HG03066 (cell line): ENCODE data around the gene TFR2.

Source experiments
- ATAC-seq: cut with Tn5 transposase; IDR thresholded peaks from one replicate; pipeline ENCODE4 v1.9.1; 2021; ENCODE audit warnings: low read depth; ENCODE audit not compliant: unreplicated experiment

TFR2 gene

DNA sequence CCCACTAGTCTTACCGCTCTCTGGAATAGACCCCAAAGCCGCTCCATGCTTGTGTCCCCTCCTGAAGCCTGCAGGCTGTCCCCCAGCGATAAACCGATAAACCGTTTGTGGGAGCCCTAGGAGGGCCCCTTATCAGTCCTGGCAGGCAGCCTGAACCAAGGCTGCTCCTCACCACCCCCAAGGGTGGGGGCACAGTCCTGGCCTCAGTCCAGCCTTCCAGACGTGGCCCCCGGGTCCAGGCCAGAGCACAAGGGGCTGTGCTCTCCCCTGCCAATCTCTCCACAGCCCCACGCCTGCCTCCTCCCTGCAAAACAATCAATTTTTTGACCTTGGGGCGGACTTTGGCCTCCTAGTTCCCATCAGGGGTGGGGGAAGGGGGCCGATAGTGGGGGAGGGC, at the start of gene TFR2:
Gene TFR2 (minus strand): TSS at position 90 of the 397 bp plus-strand sequence. CDS start 43 bp downstream, at position 47.
- ATAC-seq = no peak

DNA sequence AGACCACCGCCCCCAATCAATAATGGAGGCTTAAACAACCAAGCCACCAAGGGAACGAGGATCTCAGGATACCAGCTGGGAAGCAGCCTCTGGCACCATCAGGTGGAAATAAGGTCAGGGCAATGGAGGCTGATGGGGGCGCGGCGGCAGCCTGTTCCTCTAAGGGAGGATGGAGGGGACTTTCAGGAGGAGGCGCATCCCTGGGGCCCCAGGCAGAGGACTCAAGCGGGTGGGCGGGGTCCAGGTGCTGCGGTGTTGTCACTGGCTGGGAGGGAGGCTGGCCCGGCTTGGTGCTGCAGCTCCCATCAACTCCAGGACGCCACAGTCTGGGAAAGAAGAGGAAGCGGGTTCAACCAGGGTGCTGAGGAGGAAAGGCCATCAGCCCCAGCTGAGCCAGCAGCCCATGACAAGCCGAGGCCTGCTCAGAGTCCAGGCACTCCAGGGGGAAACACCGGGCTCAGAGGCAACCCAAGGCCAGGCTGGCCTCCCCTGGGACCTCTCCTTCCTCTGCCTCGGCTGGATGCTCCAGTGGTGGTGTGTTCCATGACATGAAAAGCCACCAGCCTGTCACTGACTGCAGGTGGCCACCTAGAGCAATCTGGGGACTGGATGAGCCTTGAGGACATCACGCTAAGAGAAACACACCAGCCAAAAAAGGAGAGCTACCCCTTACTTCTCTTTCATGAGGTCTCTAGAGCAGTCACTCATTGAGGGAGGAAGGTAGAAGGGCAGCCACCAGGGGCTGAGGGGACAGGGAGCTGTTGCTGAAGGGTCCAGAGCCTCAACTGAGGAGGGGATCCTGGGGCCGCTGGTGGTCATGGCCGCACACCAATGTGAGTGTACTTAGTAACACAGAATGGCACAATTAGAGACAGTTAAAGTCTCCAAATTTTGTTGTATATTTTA, 48.1 kb upstream of the TFR2 start:
- ATAC-seq = no peak

- no peak for ATAC-seq
Measured at GRCh38 chr7:100688326-100688860, 47.0 kb upstream of the TFR2 start.

DNA sequence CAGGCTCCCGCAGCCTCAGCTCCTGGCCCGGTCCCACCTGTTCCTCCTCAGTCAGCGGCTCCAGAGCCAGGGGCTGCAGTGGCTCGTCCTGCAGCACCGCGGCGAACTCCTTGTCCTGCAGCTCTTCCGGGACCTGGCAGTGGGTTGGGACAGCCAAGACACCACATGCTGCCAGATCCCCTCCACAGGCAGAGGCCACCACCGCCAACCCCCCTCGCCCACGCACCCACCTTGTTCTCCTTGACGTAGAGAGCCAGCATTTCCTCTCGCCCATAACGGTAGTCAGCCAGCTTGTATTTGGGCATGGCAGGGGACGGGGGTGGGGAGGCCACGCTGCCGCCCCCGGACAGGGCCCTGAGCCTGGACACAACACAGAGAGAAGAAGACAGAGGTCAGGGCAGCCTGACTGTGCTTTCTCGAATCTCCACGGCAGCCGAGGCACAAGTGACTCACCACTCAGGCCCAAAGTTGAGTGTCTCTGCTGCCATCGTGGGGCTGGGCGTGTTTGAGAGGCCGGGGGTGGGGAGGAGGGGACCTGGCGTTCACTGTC, 46.5 kb upstream of the TFR2 start:
- no peak for ATAC-seq

GRCh38 chr7:100687261-100687660, 45.9 kb upstream of the TFR2 start:
- ATAC-seq = no peak

DNA sequence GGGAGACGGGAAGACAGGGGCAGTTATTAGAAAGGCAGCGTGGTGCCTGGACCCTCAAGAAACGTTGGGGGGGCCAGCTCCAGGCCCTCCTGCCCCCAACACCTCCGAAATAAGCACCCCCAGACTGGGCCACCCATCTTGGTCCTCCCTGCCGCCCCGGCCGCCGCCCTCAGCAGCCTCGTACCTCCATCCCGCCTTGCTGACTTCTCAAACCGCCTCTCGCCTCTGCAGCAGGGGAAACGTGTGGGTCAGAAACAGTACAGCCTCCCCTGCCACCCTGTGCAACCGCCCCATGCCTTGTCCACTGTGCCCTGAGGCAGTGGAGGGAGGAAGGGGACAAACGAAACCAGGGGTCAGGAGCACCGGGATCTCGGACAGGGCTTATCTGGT, 45.5 kb upstream of the TFR2 start:
- ATAC-seq = no peak

DNA sequence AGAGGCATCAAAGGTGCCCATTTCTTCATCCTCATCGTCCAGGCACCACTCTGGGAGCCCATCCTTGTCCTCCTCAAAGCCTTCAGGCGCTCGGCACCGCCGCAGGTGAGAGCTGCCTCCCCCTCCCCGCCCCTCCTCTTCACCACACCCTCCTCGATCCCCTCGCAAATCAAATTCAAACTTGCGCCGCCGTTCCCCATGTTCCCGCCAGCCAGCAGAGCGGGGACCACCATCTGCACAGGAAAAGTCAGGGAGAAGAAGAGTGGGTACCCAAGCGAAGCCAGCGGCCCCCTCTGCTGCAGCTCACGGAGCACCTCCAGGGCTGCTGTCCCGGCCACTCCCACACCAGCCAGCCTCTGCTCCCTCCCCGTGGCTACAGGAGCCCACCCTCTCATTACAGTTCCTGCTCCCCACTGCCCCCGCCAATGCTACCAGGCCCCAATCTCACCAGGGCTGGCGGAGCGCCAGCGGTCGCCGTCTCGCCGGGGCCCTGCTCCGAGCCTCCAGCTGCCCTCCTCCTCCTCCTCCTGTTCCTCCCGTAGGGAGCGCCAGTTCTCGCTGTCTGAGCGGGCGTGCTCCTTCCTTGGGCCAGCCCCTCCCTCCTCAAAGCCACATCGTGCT, 45.0 kb upstream of the TFR2 start:
- ATAC-seq = no peak

- no peak for ATAC-seq
Measured at GRCh38 chr7:100685631-100686145, 44.3 kb upstream of the TFR2 start.

GRCh38 chr7:100685049-100685605, 43.8 kb upstream of the TFR2 start:
- ATAC-seq = no peak

- ATAC-seq = no peak
Measured at GRCh38 chr7:100684534-100685042, 43.2 kb upstream of the TFR2 start.

- ATAC-seq = no peak
Measured at GRCh38 chr7:100683659-100684533, 42.5 kb upstream of the TFR2 start.

- ATAC-seq = no peak
Measured at GRCh38 chr7:100682991-100683658, 41.8 kb upstream of the TFR2 start.

GRCh38 chr7:100682228-100682741, 40.9 kb upstream of the TFR2 start:
- no peak for ATAC-seq

DNA sequence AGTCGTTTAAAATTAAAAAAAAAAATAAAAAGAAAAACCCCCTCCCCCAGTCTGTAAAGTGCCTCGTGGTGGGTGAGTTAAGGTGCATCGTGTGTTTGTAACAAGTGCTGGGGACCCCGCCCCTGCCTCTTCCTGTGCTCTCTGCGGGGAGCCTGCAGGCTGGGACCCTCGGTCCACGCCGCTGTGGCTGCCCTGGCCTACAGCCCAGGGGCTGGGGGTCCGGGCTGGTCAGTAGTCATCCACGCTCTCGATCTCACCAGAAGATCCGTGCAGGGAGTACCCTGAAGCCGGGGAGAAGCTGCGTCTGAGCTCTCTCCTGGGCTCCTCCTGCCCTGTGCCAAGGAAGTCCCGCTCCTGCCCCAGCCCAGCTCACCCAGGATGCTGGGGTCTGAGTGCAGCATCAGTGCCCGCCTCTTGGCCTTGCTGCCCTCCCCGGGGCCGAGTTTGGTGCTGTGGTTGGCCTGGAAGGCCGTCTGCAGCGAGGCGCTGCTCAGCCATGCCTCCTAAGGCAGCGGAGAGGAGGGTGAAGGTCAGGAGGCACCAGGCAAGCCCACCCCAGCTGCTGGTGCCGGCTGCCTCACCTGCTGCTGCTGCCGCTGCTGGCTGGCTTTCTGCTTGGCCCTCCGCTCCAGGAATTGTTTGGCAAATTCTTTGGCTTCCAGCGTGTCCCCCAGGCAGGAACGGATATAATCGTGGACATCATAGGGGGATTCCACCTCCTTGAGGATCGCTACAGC, 40.3 kb upstream of the TFR2 start:
- no peak for ATAC-seq

DNA sequence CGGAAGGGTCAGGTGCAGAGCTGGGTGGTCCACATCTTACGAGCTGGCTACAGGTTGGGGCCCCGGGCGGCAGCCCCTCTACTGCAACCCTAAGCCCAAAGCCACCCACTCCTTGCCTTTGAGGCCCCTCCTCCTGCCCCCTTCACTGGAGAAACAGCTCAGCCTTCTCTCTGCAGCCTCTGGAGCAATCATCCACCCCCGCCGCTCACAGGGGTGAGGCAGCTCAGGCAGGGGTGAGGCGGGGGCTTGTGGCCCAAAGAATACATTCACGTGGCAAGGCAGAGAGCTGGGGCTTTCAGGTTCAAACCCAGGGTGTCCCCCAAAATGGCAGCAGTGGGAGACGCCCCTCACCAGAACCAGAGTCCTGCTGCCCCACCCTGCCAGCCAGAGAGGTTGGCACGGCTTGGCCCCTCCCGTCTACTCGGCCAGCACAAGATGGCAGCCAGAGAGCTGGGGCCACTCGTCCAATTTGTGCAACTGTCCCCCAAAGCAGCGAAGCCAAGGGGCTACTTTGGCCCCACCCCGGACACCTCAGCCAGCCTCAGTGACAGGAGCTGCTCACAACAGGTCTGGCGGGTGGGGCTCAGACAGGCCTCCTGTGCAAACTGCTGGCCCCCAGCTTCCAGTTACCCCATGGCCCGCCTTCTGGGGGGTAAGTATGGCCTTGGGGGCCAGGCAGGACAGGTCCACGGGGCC, 39.4 kb upstream of the TFR2 start:
- ATAC-seq = no peak

- ATAC-seq = no peak
Measured at GRCh38 chr7:100679927-100680575, 38.7 kb upstream of the TFR2 start.
